Astrocyte (in vitro differentiated cells and primary cell): ENCODE measurements around the gene DLK1.

Experiments
- CTCF ChIP-seq: IDR thresholded peaks from 2 replicates; pipeline ENCODE4 v1.5.1; 2011; ENCODE audit warnings: low read depth, mild to moderate bottlenecking, inconsistent platforms, low read length, moderate library complexity; ENCODE audit not compliant: insufficient read depth
- EZH2 ChIP-seq: IDR thresholded peaks from 2 replicates; pipeline ENCODE4 v1.6.1; 2012; ENCODE audit warnings: mild to moderate bottlenecking, low read length, inconsistent platforms; ENCODE audit not compliant: insufficient read depth

GRCh38 chr14:100698666-100699448 is 27.8 kb upstream of the DLK1 start:
- no peak for TF ChIP-seq CTCF
- TF ChIP-seq EZH2, result no peak
